Measurements from ENCODE around the gene HNRNPC.

DNA sequence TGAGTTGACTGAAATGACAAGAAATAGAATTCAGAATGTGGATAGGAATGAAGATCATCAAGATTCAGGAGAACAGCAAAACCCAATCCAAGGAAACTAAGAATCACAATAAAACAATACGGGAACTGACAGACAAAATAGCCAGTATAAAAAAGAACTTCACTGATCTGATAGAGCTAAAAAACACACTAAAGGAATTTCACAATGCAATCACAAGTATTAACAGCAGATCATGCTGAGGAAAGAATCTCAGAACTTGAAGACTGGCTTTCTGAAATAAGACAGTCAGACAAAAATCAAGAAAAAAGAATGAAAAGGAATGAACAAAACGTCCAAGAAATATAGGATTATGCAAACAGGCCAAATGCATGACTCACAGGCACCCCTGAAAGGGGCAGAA is 98.1 kb downstream of the HNRNPC start:
- TF ChIP-seq POLR2AphosphoS5 (IDR thresholded peaks at IDR 0.05) (no peak), POLR2A (IDR thresholded peaks at IDR 0.05; ENCODE audit: low read depth) (no peak)
- TF ChIP-seq, protein P1, sequence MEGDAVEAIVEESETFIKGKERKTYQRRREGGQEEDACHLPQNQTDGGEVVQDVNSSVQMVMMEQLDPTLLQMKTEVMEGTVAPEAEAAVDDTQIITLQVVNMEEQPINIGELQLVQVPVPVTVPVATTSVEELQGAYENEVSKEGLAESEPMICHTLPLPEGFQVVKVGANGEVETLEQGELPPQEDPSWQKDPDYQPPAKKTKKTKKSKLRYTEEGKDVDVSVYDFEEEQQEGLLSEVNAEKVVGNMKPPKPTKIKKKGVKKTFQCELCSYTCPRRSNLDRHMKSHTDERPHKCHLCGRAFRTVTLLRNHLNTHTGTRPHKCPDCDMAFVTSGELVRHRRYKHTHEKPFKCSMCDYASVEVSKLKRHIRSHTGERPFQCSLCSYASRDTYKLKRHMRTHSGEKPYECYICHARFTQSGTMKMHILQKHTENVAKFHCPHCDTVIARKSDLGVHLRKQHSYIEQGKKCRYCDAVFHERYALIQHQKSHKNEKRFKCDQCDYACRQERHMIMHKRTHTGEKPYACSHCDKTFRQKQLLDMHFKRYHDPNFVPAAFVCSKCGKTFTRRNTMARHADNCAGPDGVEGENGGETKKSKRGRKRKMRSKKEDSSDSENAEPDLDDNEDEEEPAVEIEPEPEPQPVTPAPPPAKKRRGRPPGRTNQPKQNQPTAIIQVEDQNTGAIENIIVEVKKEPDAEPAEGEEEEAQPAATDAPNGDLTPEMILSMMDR (IDR thresholded peaks at IDR 0.05) = no peak

All from esophagus muscularis mucosa (tissue), 3 donors.